Activated CD4-positive, alpha-beta T cell treated with anti-CD3 and anti-CD28 coated beads, Interleukin-10, Interleukin-2, amounts not matched to agents 100 ng/mL and 50 ng/mL, durations not matched to agents 16 hours and 8 hours (primary cell): ENCODE results near the gene LRRC37B.
"Not testable (repeated sequence)": the region's sequence is repeated elsewhere in the genome, so short reads cannot be mapped to it uniquely, and the experiment has no call there.

Source experiments
- DNase-seq: peaks from one replicate; pipeline ENCODE4 v3.0.0-alpha.2; 2020

LRRC37B gene

DNA sequence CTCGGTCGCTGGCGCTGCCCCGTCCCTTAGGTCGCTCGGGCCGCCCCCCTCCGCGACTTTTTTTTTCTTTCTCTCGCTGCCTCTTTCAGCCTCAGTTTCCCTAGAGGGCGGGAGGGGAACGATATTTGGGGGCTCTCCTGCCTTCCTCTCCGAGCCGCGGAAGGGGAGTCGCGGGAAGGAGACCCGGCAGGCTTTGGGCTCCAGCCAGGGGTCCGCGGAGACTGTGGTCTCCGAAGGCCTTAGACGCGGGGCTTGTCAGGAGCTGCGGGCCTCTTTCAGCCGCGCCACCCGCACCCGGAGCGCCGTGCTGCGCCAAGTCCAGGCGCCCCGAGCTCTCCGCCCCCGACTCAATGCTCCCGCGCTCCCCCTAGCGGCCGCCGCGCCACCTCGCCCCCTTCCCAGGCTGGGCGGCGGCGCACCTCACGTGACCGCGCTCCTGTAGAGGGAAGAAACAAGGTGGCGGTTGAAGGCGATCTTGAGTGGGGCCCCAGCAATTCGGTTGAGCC lies at the start of gene LRRC37B:
TSS of gene LRRC37B (plus strand) at position 427 of the 506 bp plus-strand sequence. CDS start 14,010 bp downstream, outside the sequence.
- DNase-seq: peak; percentile 92

GRCh38 chr17:31964131-31964530 lies 43.1 kb upstream of the LRRC37B start:
- not testable (repeated sequence) for DNase-seq

GRCh38 chr17:31967648-31968047 lies 39.5 kb upstream of the LRRC37B start:
- DNase-seq: no peak

GRCh38 chr17:31970416-31970815 lies 36.8 kb upstream of the LRRC37B start:
- not testable (repeated sequence) for DNase-seq

DNA sequence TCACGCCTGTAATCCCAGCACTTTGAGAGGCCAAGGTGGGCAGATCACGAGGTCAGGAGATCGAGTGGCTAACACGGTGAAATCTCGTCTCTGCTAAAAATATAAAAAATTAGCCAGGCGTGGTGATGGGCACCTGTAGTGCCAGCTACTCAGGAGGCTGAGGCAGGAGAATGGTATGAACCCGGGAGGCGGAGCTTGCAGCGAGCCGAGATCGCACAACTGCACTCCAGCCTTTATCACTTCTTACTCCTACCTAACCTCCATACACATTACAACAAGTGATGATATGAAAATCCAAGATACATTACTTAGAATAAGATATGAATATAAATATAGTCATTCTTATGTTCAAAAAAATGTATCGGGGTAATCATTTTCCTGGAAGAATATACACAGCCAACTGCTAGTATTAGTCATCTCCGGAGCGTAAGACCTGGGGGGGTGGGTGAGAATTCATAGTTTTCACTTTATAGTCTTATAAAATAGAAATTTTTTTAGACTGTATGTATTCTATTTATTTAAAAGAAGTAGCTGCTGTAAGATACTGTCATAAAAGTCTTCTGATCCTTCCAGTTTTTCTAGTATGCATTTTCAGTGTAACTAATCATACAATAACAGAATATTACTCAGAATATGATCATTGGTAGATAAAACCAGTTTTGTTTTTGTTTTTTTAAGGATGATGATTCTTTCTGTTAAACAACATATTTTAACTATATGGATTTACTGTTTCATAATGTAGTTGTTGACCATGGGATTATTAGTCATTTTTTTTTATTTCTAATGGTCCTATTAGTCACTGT lies 32.7 kb upstream of the LRRC37B start:
- DNase-seq: not testable (repeated sequence)

DNA sequence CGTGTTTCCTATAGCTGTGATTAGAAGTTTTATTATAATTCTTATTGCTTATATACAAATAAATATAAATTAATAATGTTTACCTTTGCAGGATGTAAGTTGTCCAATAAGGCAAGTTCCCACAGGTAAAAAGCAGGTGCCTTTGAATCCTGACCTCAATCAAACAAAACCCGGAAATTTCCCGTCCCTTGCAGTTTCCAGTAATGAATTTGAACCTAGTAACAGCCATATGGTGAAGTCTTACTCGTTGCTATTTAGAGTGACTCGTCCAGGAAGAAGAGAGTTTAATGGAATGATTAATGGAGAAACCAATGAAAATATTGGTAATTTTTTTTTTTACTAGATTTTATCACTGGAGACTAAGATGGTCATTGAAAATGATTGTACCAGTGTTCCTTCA lies 31.8 kb upstream of the LRRC37B start:
- DNase-seq: not testable (repeated sequence)

DNA sequence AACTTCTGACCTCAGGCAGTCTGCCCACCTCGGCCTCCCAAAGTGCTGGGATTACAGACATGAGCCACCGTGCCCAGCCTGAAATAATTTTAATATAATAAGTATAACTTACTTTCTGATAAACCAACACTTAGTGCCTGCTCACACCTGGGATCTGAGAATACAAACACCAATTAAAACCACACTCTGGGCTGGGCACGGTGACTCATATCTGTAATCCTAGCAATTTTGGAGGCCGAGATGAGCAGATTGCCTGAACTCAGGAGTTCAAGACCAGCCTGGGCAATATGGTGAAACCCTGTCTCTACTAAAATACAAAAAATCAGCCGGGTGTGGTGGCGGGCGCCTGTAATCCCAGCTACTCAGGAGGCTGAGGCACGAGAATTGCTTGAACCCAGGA lies 15.4 kb upstream of the LRRC37B start:
- DNase-seq: peak; percentile 47

GRCh38 chr17:31997005-31997404 lies 10.2 kb upstream of the LRRC37B start:
- no peak for DNase-seq

DNA sequence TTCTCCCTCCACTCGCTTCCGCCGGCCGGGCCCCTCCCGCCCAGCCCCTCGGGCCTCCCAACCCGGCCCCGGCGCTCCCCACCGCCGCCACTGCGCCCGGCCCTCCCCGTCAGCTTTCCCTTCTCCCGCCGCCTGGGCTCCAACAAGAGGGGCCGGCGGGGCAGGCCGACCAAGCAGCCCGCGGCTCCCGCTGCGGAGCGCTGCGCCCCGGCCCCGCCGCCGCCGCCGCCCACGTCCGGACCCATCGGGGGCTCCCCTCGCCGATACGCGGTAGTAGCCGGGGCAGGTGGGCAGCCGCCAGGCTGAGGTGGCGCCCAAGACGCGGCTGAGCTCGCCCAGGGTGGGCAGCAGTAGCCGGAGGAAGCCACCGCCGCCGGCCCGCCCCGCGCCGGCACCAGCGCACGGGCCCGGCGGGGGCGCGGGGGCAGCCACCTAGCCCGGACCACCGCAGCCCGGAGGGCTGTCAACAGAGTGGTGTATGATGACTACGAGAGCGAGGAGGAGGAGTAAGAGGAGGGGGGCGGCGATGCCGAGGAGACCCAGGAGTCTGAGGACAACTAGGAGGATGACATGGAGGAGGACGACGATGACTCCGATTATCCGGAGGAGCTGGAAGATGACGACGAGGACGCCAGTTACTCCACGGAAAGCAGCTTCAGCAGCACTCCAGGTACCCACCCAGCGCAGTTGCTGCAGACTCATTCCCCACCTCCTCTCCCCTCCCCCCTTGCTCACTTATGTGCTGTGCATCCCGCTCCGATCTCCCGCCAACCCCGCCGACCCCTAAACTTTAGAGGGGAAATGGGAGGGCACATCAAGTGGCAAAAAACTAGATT lies 498 bp downstream of the LRRC37B start:
- DNase-seq: peak; percentile 61

GRCh38 chr17:32009262-32009542 lies 2.0 kb downstream of the LRRC37B start:
- no peak for DNase-seq

- DNase-seq: no peak
Observed at GRCh38 chr17:32010114-32010513, 2.9 kb downstream of the LRRC37B start.

- no peak for DNase-seq
Observed at GRCh38 chr17:32015245-32016013, 8.2 kb downstream of the LRRC37B start.

- DNase-seq: no peak
Observed at GRCh38 chr17:32016231-32016630, 9.0 kb downstream of the LRRC37B start.

- no peak for DNase-seq
Observed at GRCh38 chr17:32019228-32019627, 12.0 kb downstream of the LRRC37B start.

GRCh38 chr17:32020943-32021614 lies 13.9 kb downstream of the LRRC37B start:
- no peak for DNase-seq

DNA sequence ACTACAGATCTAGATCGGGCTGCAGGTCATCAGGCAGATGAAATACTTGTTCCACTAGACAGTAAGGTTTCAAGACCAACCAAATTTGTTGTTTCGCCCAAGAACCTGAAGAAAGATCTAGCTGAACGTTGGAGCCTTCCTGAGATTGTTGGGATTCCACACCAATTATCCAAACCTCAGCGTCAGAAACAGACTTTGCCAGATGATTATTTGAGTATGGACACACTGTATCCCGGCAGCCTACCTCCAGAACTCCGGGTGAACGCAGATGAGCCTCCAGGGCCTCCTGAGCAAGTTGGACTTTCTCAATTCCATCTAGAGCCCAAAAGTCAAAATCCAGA lies 14.4 kb downstream of the LRRC37B start:
- no peak for DNase-seq

DNA sequence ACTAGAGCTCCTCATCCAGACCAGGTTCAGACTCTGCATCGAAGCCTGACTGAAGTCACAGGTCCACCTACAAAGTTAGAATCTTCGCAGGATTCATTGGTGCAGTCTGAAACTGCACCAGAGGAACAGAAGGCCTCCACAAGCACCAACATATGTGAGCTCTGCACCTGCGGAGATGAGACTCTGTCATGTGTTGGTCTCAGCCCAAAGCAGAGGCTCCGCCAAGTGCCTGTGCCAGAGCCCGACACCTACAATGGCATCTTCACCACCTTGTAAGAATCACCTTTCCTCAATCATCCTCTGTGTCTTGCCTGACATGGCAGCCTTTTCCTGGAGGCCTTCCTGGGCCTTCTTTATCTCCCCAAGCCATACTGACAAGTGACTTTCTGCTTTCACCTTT lies 15.4 kb downstream of the LRRC37B start:
- DNase-seq: not testable (repeated sequence)

GRCh38 chr17:32027271-32027670 lies 20.1 kb downstream of the LRRC37B start:
- not testable (repeated sequence) for DNase-seq

GRCh38 chr17:32033223-32033622 lies 26.0 kb downstream of the LRRC37B start:
- no peak for DNase-seq

DNA sequence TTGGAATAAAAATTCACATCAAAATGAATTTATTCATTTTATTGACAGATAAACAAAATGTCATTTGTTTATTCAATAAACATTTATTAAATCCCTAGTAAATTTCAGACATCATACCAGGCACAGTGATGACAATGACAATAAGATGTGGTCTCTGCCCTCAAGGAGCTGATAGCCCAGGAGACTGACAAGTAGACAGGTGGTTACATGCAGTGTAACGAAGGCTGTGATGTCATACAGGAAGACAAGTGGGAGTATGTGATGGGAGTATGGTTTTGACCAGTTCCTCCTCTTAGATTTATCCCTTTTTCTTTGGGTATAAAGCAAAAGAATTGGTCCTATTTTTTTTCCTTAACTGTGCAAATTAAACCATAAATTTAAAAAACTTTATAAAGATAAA lies 26.6 kb downstream of the LRRC37B start:
- DNase-seq: peak; percentile 19

DNA sequence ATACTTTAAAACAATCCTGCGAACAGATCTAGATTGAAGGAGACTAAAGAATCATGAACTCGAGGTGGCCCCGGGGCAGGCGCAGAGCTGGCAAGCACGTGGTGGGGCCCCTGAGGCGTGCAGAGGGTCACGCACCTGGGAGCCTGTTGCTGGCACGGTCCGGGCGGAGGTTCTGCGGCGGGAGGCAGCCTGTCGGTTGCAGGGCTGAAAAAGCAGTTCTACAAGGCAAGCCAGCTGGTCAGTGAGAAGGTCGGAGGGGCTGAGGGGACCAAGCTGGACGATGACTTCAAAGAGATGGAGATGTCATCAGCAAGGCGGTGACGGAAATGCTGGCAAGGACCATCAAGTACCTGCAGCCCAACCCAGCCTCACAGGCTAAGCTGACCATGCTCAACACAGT lies 33.1 kb downstream of the LRRC37B start:
- not testable (repeated sequence) for DNase-seq

DNA sequence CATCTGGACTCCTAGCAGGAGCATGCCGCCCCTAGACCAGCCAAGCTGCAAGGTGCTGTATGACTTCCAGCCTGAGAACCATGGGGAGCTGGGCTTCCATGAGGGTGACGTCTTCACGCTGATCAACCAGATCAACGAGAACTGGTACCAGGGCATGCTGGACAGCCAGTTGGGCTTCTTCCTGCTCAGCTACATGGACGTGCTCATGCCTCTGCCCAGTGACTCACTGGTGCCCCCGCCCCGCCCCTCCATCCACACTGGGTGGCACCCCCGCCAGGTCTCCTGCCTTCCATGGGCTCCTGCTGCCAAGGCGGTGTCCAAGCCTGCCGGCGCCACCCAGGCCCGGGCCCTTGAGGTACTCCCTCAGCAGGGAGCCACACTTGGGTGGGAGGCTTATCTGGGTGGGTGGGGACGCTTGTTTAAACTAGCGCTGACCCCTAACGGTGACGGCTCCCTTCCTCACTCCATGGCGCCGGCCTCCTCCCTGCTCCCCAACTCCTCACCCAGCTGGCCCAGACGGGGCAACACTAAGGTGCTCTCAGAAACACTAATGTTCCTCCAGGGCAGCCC lies 34.2 kb downstream of the LRRC37B start:
- DNase-seq: not testable (repeated sequence)
